Measurements from ENCODE around the gene BOLA3. TPM values are rescaled to one million over a fixed set of nuclear protein-coding genes. Genes with fewer than 3 reads are reported as not detected.
"Not testable (repeated sequence)": the region's sequence is repeated elsewhere in the genome, so short reads cannot be mapped to it uniquely, and the experiment has no call there.

The BOLA3 gene
- total and polyA plus RNA-seq, 2 donors (not counting 3 experiments of a cell fraction or from before 2014, with no cell fraction given), result 28.7 to 42.4 TPM

GRCh38 chr2:74089816-74090745 lies 57.6 kb downstream of the BOLA3 start:
- dilution Hi-C loops (cut with MboI; ENCODE audit: extremely low pct_ligation_motif_present, low sequenced_read_pairs) (no loop called here), intact Hi-C loops (cut with micrococcal nuclease) (no loop called here)
- Histone ChIP-seq H3K27ac (ENCODE audit: insufficient read depth, low read depth, low read length) (no peak overlapping the region), H2AFZ (ENCODE audit: low read depth, low read length) (no peak overlapping the region), H3K79me2 (ENCODE audit: control insufficient read depth, insufficient read depth, low read length) (no peaks in the 10 kb centered on the region), H3K36me3 (ENCODE audit: control insufficient read depth in 2 of 2, extremely low read depth in 1 of 2, insufficient read depth in 2 of 2, low read length in 2 of 2) (peaks cover 0 to 37% of the 10 kb centered on the region in 2 experiments), H3K4me2 (ENCODE audit: insufficient read depth, low read length) (no peak overlapping the region), H3K27me3 (ENCODE audit: control insufficient read depth in 2 of 2, insufficient read depth in 2 of 2, low read length in 2 of 2) (no peaks in the 10 kb centered on the region), H4K20me1 (replicated peaks; ENCODE audit: control insufficient read depth, extremely low read depth, insufficient read depth, low read length) (no peaks in the 10 kb centered on the region), H3K9ac (replicated peaks; ENCODE audit: extremely low read depth, insufficient read depth, low read length) (no peak overlapping the region), H3K9me1 (replicated peaks; ENCODE audit: control insufficient read depth, extremely low read depth, insufficient read depth, low read length) (no peaks in the 10 kb centered on the region), H3K4me1 (ENCODE audit: control insufficient read depth, extremely low read depth, insufficient read depth, low read length) (peaks cover 5% of the 10 kb centered on the region), H3K4me3 (replicated peaks in 1 of 3; ENCODE audit: insufficient read depth in 1 of 3, low read depth in 1 of 3, low read length in 3 of 3) (no peak overlapping the region), H3K9me3 (replicated peaks; ENCODE audit: control insufficient read depth, insufficient read depth, low read length) (no peaks in the 10 kb centered on the region)
- ChIA-PET CTCF (no interaction called here), POLR2A (no interaction called here)
- no peak for DNase-seq (ENCODE audit: low read depth, low spot score)
- TF ChIP-seq, protein P1, sequence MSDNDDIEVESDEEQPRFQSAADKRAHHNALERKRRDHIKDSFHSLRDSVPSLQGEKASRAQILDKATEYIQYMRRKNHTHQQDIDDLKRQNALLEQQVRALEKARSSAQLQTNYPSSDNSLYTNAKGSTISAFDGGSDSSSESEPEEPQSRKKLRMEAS (IDR thresholded peaks at IDR 0.05; ENCODE audit: insufficient read depth, insufficient read length), result no peak
- no peak for TF ChIP-seq FOS (IDR thresholded peaks at IDR 0.05; ENCODE audit: borderline replicate concordance, insufficient read depth, low read length)
- no peak for TF ChIP-seq POLR2A (IDR thresholded peaks at IDR 0.05; ENCODE audit: low read depth, low read length)
- no peak for TF ChIP-seq MYC (IDR thresholded peaks at IDR 0.05; ENCODE audit: low read depth, low read length)
- no peak for TF ChIP-seq EZH2 (IDR thresholded peaks at IDR 0.05; ENCODE audit: borderline replicate concordance, low read depth, low read length, severe bottlenecking)
- TF ChIP-seq JUN (IDR thresholded peaks at IDR 0.05; ENCODE audit: borderline replicate concordance, insufficient read depth, insufficient read length, low read depth), result no peak
- TF ChIP-seq CTCF (IDR thresholded peaks at IDR 0.05; ENCODE audit: extremely low read depth in 1 of 2, insufficient read depth in 1 of 2, low read depth in 1 of 2, low read length in 2 of 2), result no peak
- TF ChIP-seq GATA2 (IDR thresholded peaks at IDR 0.05; ENCODE audit: insufficient read depth, insufficient read length, low read depth, low read length), result no peak
- TF ChIP-seq POLR2AphosphoS5 (IDR thresholded peaks at IDR 0.05; ENCODE audit: insufficient read depth, low read depth, low read length), result no peak
- no TSS peak for BruUV-seq (replicated peaks)
- FAIRE-seq, result no peak

DNA sequence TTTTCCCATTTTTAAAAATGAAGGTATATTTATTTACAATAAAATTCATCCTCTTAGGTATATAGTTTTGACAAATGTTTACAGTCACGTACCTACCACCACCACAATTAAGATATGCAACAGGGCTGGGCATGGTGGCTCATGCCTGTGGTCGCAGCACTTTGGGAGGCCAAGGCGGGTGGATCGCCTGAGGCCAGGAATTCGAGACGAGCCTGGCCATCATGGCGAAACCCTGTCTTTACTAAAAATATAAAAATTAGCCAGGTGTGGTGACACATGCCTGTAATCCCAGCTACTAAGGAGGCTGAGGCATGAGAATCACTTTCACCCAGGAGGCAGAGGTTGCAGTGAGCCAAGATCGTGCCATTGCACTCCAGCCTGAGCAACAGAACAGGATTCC lies 59.0 kb downstream of the BOLA3 start:
- H3K4me1 ChIP-seq (ENCODE audit: control insufficient read depth, extremely low read depth, insufficient read depth, low read length); H2AFZ ChIP-seq (ENCODE audit: low read depth, low read length); H4K20me1 ChIP-seq (replicated peaks; ENCODE audit: control insufficient read depth, extremely low read depth, insufficient read depth, low read length); intact Hi-C loops (cut with micrococcal nuclease); H3K79me2 ChIP-seq (ENCODE audit: control insufficient read depth, insufficient read depth, low read length); dilution Hi-C loops (cut with MboI; ENCODE audit: extremely low pct_ligation_motif_present, low sequenced_read_pairs); FAIRE-seq; DNase-seq (ENCODE audit: low read depth, low spot score); H3K9me1 ChIP-seq (replicated peaks; ENCODE audit: control insufficient read depth, extremely low read depth, insufficient read depth, low read length); H3K4me2 ChIP-seq (ENCODE audit: insufficient read depth, low read length); BruUV-seq (replicated peaks); H3K27ac ChIP-seq (ENCODE audit: insufficient read depth, low read depth, low read length); H3K9ac ChIP-seq (replicated peaks; ENCODE audit: extremely low read depth, insufficient read depth, low read length); H3K9me3 ChIP-seq (replicated peaks; ENCODE audit: control insufficient read depth, insufficient read depth, low read length); H3K4me3 ChIP-seq (replicated peaks in 1 of 3; ENCODE audit: insufficient read depth in 1 of 3, low read depth in 1 of 3, low read length in 3 of 3); H3K27me3 ChIP-seq (ENCODE audit: control insufficient read depth in 2 of 2, insufficient read depth in 2 of 2, low read length in 2 of 2): not testable (repeated sequence)
- H3K36me3 ChIP-seq (ENCODE audit: control insufficient read depth in 2 of 2, extremely low read depth in 1 of 2, insufficient read depth in 2 of 2, low read length in 2 of 2), result peaks cover 0 to 32% of the 10 kb centered on the region in 2 experiments
- ChIA-PET CTCF (interaction anchor here (0.7 to 1.1 kb wide), 2 partner anchors 111 to 246 kb away, joined by 3 to 4 read pairs; no protein-coding TSS in a partner anchor), POLR2A (interaction anchor here (0.5 kb wide), 1 partner anchor 32 kb away, joined by 3 read pairs; no protein-coding TSS in a partner anchor)
